BLaER1 (cell line): ENCODE measurements around the gene TRAK1.
A peak's percentile ranks its signal among the peaks of the same experiment; 100 is the strongest.
"Not testable (repeated sequence)": the region's sequence is repeated elsewhere in the genome, so short reads cannot be mapped to it uniquely, and the experiment has no call there.

Source experiments
- H3K27ac ChIP-seq: shearing (Covaris generic); formaldehyde crosslinking; 2 replicates; pipeline ENCODE4 v1.8.1; 2022
- H3K27me3 ChIP-seq: shearing (Covaris generic); formaldehyde crosslinking; 2 replicates; pipeline ENCODE4 v1.8.1; 2022
- H3K36me3 ChIP-seq: shearing (Covaris generic); formaldehyde crosslinking; 2 replicates; pipeline ENCODE4 v1.8.1; 2022
- H3K4me1 ChIP-seq: shearing (Covaris generic); formaldehyde crosslinking; 2 replicates; pipeline ENCODE4 v1.8.1; 2022
- H3K4me2 ChIP-seq: shearing (Covaris generic); formaldehyde crosslinking; 2 replicates; pipeline ENCODE4 v1.8.1; 2022
- H3K4me3 ChIP-seq: shearing (Covaris generic); formaldehyde crosslinking; 2 replicates; pipeline ENCODE4 v1.8.1; 2022
- H3K9ac ChIP-seq: shearing (Covaris generic); formaldehyde crosslinking; 2 replicates; pipeline ENCODE4 v1.8.1; 2022
- H3K9me3 ChIP-seq: shearing (Covaris generic); formaldehyde crosslinking; 2 replicates; pipeline ENCODE4 v1.8.1; 2022
- H4K20me1 ChIP-seq: shearing (Covaris generic); formaldehyde crosslinking; 2 replicates; pipeline ENCODE4 v1.8.1; 2022
- Cebpa-rat ChIP-seq: shearing (Covaris generic); IDR thresholded peaks from 2 replicates; pipeline ENCODE4 v1.8.1; 2022

Gene TRAK1

GRCh38 chr3:42090973-42091731, at the start of gene TRAK1:
TSS of gene TRAK1 (plus strand) at chr3:42091357. CDS start at chr3:42091470, 113 bp downstream.
- Histone ChIP-seq H3K9ac (no peak within 1 kb of the TSS), H3K36me3 (peaks cover 86% of the 10 kb centered on the region), H3K4me1 (peaks cover 38% of the 10 kb centered on the region), H4K20me1 (peaks cover 94% of the 10 kb centered on the region), H3K27me3 (no peaks in the 10 kb centered on the region), H3K9me3 (0 out of 2 replicates have a peak, but pooled peaks cover 3% of the 10 kb centered on the region), H3K27ac (peak within 1 kb of the TSS; percentile 54), H3K4me3 (no peak within 1 kb of the TSS), H3K4me2 (0 out of 2 replicates have a peak within 1 kb of the TSS, but pooled peaks have one; percentile 15)
- no peak for TF ChIP-seq Cebpa-rat

GRCh38 chr3:42042747-42043098, 48.4 kb upstream of the TRAK1 start:
- peak overlapping the region; percentile 65 for H3K27ac ChIP-seq
- H4K20me1 ChIP-seq: peaks cover 97% of the 10 kb centered on the region
- H3K36me3 ChIP-seq: peaks cover 8% of the 10 kb centered on the region; the same call in 1 of the 2 replicates
- TF ChIP-seq Cebpa-rat: no peak
- H3K4me2 ChIP-seq: peak overlapping the region; percentile 71
- H3K4me1 ChIP-seq: peaks cover 90% of the 10 kb centered on the region
- no peaks in the 10 kb centered on the region for H3K9me3 ChIP-seq
- H3K27me3 ChIP-seq: no peaks in the 10 kb centered on the region
- H3K9ac ChIP-seq: peak overlapping the region; percentile 57; the same call in 1 of the 2 replicates
- H3K4me3 ChIP-seq: no peak overlapping the region

- H3K27me3 ChIP-seq: no peaks in the 10 kb centered on the region
- peak overlapping the region; percentile 71 for H3K4me2 ChIP-seq
- peak overlapping the region; percentile 57; the same call in 1 of the 2 replicates for H3K9ac ChIP-seq
- TF ChIP-seq Cebpa-rat: no peak
- peaks cover 97% of the 10 kb centered on the region for H4K20me1 ChIP-seq
- H3K4me3 ChIP-seq: no peak overlapping the region
- peaks cover 2% of the 10 kb centered on the region; the same call in 1 of the 2 replicates for H3K36me3 ChIP-seq
- peaks cover 94% of the 10 kb centered on the region for H3K4me1 ChIP-seq
- no peaks in the 10 kb centered on the region for H3K9me3 ChIP-seq
- H3K27ac ChIP-seq: peak overlapping the region; percentile 65
These were observed 47.9 kb upstream of the TRAK1 start for GRCh38 chr3:42043099-42043813.

GRCh38 chr3:42045708-42046243, 45.4 kb upstream of the TRAK1 start:
- Histone ChIP-seq H3K36me3 (no peaks in the 10 kb centered on the region), H3K9ac (no peak overlapping the region), H3K27ac (no peak overlapping the region), H3K4me2 (peak overlapping the region; percentile 71), H3K4me1 (peaks cover 85% of the 10 kb centered on the region), H4K20me1 (peaks cover 97% of the 10 kb centered on the region), H3K27me3 (no peaks in the 10 kb centered on the region), H3K4me3 (no peak overlapping the region), H3K9me3 (no peaks in the 10 kb centered on the region)
- TF ChIP-seq Cebpa-rat: no peak

GRCh38 chr3:42048526-42048925, 42.6 kb upstream of the TRAK1 start:
- peak overlapping the region; percentile 33; the same call in 1 of the 2 replicates for H3K9ac ChIP-seq
- H3K4me3 ChIP-seq: 0 out of 2 replicates have a peak overlapping the region, but pooled peaks have one; percentile 15
- H3K27ac ChIP-seq: peak overlapping the region; percentile 28
- peaks cover 97% of the 10 kb centered on the region for H4K20me1 ChIP-seq
- H3K27me3 ChIP-seq, H3K9me3 ChIP-seq, H3K36me3 ChIP-seq: not testable (repeated sequence)
- H3K4me2 ChIP-seq: peak overlapping the region; percentile 68
- peaks cover 79% of the 10 kb centered on the region for H3K4me1 ChIP-seq

DNA sequence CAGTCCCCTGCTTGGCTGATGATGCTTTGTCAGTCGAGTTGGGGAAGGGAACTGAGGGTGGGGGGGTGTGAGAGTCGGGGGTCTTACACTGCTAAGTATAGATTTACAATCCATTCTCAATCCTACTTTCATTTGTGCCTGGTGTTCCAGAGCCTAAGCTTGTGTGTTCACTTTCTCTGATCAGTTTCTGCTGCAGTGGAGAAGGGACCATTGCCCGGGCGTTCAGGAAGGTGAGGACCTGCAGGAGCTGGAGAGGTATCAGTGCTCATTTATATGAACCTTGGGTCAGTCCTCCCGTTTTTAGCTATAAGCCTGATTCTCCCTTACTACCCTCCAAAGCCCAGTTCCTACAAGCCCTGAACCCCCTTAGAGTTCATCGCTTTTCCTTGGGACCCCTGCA, 41.0 kb upstream of the TRAK1 start:
- Histone ChIP-seq H3K27ac (no peak overlapping the region), H3K4me3 (no peak overlapping the region), H3K9me3 (no peaks in the 10 kb centered on the region), H4K20me1 (peaks cover 98% of the 10 kb centered on the region), H3K4me2 (no peak overlapping the region), H3K9ac (no peak overlapping the region), H3K36me3 (peaks cover 14% of the 10 kb centered on the region; the same call in 1 of the 2 replicates), H3K27me3 (no peaks in the 10 kb centered on the region), H3K4me1 (peaks cover 64% of the 10 kb centered on the region)
- no peak for TF ChIP-seq Cebpa-rat

GRCh38 chr3:42051384-42052131, 39.6 kb upstream of the TRAK1 start:
- no peaks in the 10 kb centered on the region for H3K27me3 ChIP-seq
- H3K36me3 ChIP-seq: peaks cover 19% of the 10 kb centered on the region
- H3K9me3 ChIP-seq: no peaks in the 10 kb centered on the region
- no peak overlapping the region for H3K27ac ChIP-seq
- peaks cover 98% of the 10 kb centered on the region for H4K20me1 ChIP-seq
- H3K4me3 ChIP-seq: no peak overlapping the region
- peaks cover 50% of the 10 kb centered on the region for H3K4me1 ChIP-seq
- H3K9ac ChIP-seq: no peak overlapping the region
- TF ChIP-seq Cebpa-rat: no peak
- no peak overlapping the region for H3K4me2 ChIP-seq

- H3K27me3 ChIP-seq: no peaks in the 10 kb centered on the region
- H3K36me3 ChIP-seq: peaks cover 21% of the 10 kb centered on the region
- H3K4me2 ChIP-seq: no peak overlapping the region
- peaks cover 48% of the 10 kb centered on the region for H3K4me1 ChIP-seq
- H4K20me1 ChIP-seq: peaks cover 98% of the 10 kb centered on the region
- no peak overlapping the region for H3K4me3 ChIP-seq
- no peak overlapping the region for H3K27ac ChIP-seq
- H3K9me3 ChIP-seq: no peaks in the 10 kb centered on the region
- no peak overlapping the region for H3K9ac ChIP-seq
- TF ChIP-seq Cebpa-rat: no peak
These were observed 39.0 kb upstream of the TRAK1 start for GRCh38 chr3:42052132-42052483.

- Histone ChIP-seq H4K20me1 (peaks cover 98% of the 10 kb centered on the region), H3K27me3 (no peaks in the 10 kb centered on the region), H3K9me3 (no peaks in the 10 kb centered on the region), H3K9ac (no peak overlapping the region), H3K36me3 (peaks cover 27% of the 10 kb centered on the region), H3K4me3 (no peak overlapping the region), H3K4me2 (no peak overlapping the region), H3K27ac (no peak overlapping the region), H3K4me1 (peaks cover 48% of the 10 kb centered on the region)
- TF ChIP-seq Cebpa-rat: no peak
These were observed 38.4 kb upstream of the TRAK1 start for GRCh38 chr3:42052484-42053351.
